GM23248 (cell line): Measurements from ENCODE around the gene C9orf50. TPM values are rescaled to one million over a fixed set of nuclear protein-coding genes. Genes with fewer than 3 reads are reported as not detected.

ENCODE experiments used
- DNase-seq: peaks from one replicate; pipeline ENCODE4 v3.0.0-alpha.2; 2015
- H2AFZ ChIP-seq: fragments of 200-600 bp; sonication (generic); 2 replicates; pipeline ENCODE4 v1.6.1; 2016; ENCODE audit warnings: antibody characterized with exemption
- H3F3A ChIP-seq: fragments of 200-600 bp; sonication (generic); 2 replicates; pipeline ENCODE4 v1.6.1; 2016; ENCODE audit warnings: mild to moderate bottlenecking, antibody characterized with exemption, mixed run types; ENCODE audit not compliant: insufficient read depth
- H3K27ac ChIP-seq: fragments of 200-600 bp; sonication (generic); 2 replicates; pipeline ENCODE4 v1.5.1; 2016; ENCODE audit warnings: mild to moderate bottlenecking
- H3K27me3 ChIP-seq: fragments of 200-600 bp; sonication (generic); replicated peaks from 2 replicates; pipeline ENCODE4 v1.6.1; 2016; ENCODE audit warnings: mild to moderate bottlenecking; ENCODE audit not compliant: insufficient read depth
- H3K36me3 ChIP-seq: fragments of 200-600 bp; sonication (generic); 2 replicates; pipeline ENCODE4 v1.6.1; 2016; ENCODE audit warnings: low read depth, mild to moderate bottlenecking
- H3K4me1 ChIP-seq: fragments of 200-600 bp; sonication (generic); 2 replicates; pipeline ENCODE4 v1.6.1; 2016; ENCODE audit warnings: mild to moderate bottlenecking; ENCODE audit not compliant: insufficient read depth
- H3K4me2 ChIP-seq: fragments of 200-600 bp; sonication (generic); one replicate; pipeline ENCODE4 v1.6.1; 2016; ENCODE audit warnings: mild to moderate bottlenecking; ENCODE audit not compliant: unreplicated experiment
- H3K4me3 ChIP-seq: fragments of 200-600 bp; sonication (generic); 2 replicates; pipeline ENCODE4 v1.5.1; 2016; ENCODE audit warnings: mild to moderate bottlenecking
- H3K79me2 ChIP-seq: fragments of 200-600 bp; sonication (generic); 2 replicates; pipeline ENCODE4 v1.6.1; 2016; ENCODE audit warnings: mild to moderate bottlenecking; ENCODE audit not compliant: insufficient read depth
- H3K9ac ChIP-seq: fragments of 200-600 bp; sonication (generic); 2 replicates; pipeline ENCODE4 v1.6.1; 2016; ENCODE audit warnings: mild to moderate bottlenecking
- H3K9me2 ChIP-seq: fragments of 200-600 bp; sonication (generic); 2 replicates; pipeline ENCODE4 v1.6.1; 2016; ENCODE audit warnings: mixed run types, mild to moderate bottlenecking, moderate library complexity; ENCODE audit not compliant: insufficient read depth
- H3K9me3 ChIP-seq: fragments of 200-600 bp; sonication (generic); one replicate; pipeline ENCODE4 v1.6.1; 2017; ENCODE audit warnings: low read depth
- H4K20me1 ChIP-seq: fragments of 200-600 bp; sonication (generic); 2 replicates; pipeline ENCODE4 v1.6.0; 2016; ENCODE audit not compliant: insufficient read depth
- EZH2 ChIP-seq: fragments of 200-600 bp; sonication (generic); IDR thresholded peaks from 2 replicates; pipeline ENCODE4 v1.6.1; 2018; ENCODE audit warnings: antibody characterized with exemption, mild to moderate bottlenecking; ENCODE audit not compliant: insufficient read depth, poor library complexity, severe bottlenecking
- EZH2phosphoT487 ChIP-seq: fragments of 200-600 bp; sonication (generic); IDR thresholded peaks from 2 replicates; pipeline ENCODE4 v1.6.1; 2018; ENCODE audit warnings: antibody characterized with exemption, moderate library complexity, mild to moderate bottlenecking, low read depth; ENCODE audit not compliant: insufficient read depth
- WGBS, 2 experiments: methylation state at CpG; one replicate each; pipeline ENCODE4 v1.1.6; 2015 to 2017; ENCODE audit warnings: low lambda C conversion rate in 2 of 2, low coverage in 1 of 2; ENCODE audit errors: missing lambda C conversion rate in 2 of 2; 5-methylcytosine and 5-hydroxymethylcytosine counted together
- in situ Hi-C: fragments of 300-500 bp; cut with MboI; formaldehyde crosslinking; loops from 2 replicates; pipeline ENCODE4 v1.15.0; 2020
- polyA plus RNA-seq: library from polyadenylated mRNA; unstranded; fragments of >200 nt; fragmentation: Nextera tagmentation; extraction: Ambion mirVana; gene quantifications from 2 replicates; pipeline ENCODE4 v1.2.1, GENCODE V29; 2016
- total RNA-seq: library from RNA; depleted of rRNA; stranded (reverse); fragments of >200 nt; shearing (Covaris generic); gene quantifications from 2 replicates; pipeline ENCODE4 v1.2.3, GENCODE V29; 2014

C9orf50 gene
- total and polyA plus RNA-seq, 2 experiments from 2014 or later = 0.23 to 0.32 TPM

DNA sequence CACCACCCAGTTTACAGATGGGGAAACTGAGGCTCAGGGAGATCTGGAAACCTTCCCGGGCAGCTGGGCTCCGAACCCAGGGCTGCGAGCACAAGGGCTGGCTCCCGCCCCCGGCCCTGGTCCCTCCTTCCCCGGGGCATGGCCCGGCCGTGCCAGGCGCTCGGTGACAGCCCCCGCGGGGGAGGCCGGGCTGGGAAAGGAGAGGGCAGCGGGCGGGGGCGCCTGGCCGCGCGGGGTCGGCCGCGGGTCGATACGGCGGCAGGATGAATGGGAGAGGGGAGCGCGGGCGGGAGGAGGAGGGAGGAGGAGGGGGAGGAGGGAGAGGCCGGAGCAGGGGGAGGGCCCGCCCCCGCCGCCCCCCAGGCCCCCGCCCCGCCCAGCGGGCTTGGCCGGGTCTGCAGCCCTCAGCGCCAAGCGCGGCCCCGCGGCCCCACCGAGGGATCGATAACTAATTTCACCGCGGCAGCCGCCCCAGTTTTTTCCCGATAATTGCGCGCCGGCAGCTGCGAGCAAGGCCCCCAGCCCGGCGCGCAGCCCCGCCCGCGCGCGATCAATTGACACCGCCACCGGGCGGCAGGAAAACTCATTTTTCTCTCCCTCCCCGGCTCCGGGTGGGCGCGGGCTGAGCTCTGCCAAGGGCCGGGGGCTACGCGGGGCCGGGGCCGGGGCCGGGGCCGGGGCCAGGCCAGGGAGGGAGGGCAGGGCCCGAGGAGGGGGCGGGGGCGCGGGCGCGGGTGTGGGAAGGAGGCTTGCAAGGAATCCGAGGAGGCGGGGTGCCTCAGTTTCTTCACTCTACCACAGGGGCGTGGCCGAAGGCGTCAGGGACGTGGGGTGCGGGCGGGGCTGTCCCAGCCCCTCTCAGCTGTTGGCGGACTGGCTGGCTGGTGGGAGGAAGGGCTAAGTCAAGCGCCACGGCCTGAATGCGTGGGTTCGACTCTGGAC, 52.1 kb downstream of the C9orf50 start:
- peak overlapping the region; percentile 70 for H3K9ac ChIP-seq
- no peaks in the 10 kb centered on the region for H4K20me1 ChIP-seq
- DNase-seq = peak; percentile 55
- peak overlapping the region; percentile 91 for H3K27ac ChIP-seq
- peak overlapping the region; percentile 28 for H2AFZ ChIP-seq
- H3K79me2 ChIP-seq = no peaks in the 10 kb centered on the region
- peak overlapping the region; percentile 60 for H3K4me3 ChIP-seq
- no peaks in the 10 kb centered on the region for H3K36me3 ChIP-seq
- no peaks in the 10 kb centered on the region for H3K9me3 ChIP-seq
- no peak for TF ChIP-seq EZH2phosphoT487
- no peak for TF ChIP-seq EZH2
- H3K27me3 ChIP-seq = no peaks in the 10 kb centered on the region
- H3K9me2 ChIP-seq = no peaks in the 10 kb centered on the region
- peak overlapping the region; percentile 75 for H3K4me2 ChIP-seq
- H3F3A ChIP-seq = peaks cover 10% of the 10 kb centered on the region; the same call in 1 of the 2 replicates
- peaks cover 24% of the 10 kb centered on the region for H3K4me1 ChIP-seq
- WGBS, 2 experiments = 5 to 7% methylated on average over 37 to 80 of the region's 92 CpGs
- in situ Hi-C loops = no loop called here

GRCh38 chr9:129567842-129568559, 52.9 kb downstream of the C9orf50 start:
- Histone ChIP-seq H3K4me2 (peak overlapping the region; percentile 75), H3K36me3 (no peaks in the 10 kb centered on the region), H3F3A (peaks cover 10% of the 10 kb centered on the region; the same call in 1 of the 2 replicates), H3K4me1 (peaks cover 24% of the 10 kb centered on the region), H3K9me3 (no peaks in the 10 kb centered on the region), H3K9ac (peak overlapping the region; percentile 55), H3K27me3 (no peaks in the 10 kb centered on the region), H3K79me2 (no peaks in the 10 kb centered on the region), H4K20me1 (no peaks in the 10 kb centered on the region), H2AFZ (peak overlapping the region; percentile 28), H3K27ac (peak overlapping the region; percentile 52), H3K9me2 (no peaks in the 10 kb centered on the region), H3K4me3 (peak overlapping the region; percentile 60)
- in situ Hi-C loops = no loop called here
- DNase-seq = peak; percentile 74
- TF ChIP-seq EZH2 (no peak), EZH2phosphoT487 (no peak)
- whole genome bisulfite sequencing, 2 experiments = 1 to 2% methylated on average over 20 to 27 of the region's 27 CpGs

DNA sequence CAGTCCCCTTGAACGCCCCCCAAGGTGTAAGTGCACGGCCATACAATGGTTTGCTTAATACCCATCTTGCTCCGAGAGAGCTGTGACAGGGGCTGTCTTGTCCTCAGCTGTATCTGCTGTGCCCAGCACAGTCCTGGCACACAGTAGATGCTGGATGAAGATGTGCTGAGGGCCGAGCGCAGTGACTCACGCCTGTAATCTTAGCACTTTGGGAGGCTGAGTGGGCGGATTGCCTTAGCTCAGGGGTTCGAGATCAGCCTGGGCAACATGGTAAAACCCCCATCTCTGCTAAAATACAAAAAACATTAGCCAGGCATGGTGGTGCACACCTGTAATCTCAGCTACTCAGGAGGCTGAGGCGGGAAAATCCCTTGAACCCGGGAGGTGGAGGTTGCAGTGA, 53.6 kb downstream of the C9orf50 start:
- Histone ChIP-seq H3K36me3 (no peaks in the 10 kb centered on the region), H3K27me3 (no peaks in the 10 kb centered on the region), H3K9me2 (no peaks in the 10 kb centered on the region), H3K9ac (peak overlapping the region; percentile 55; the same call in 1 of the 2 replicates), H3K9me3 (no peaks in the 10 kb centered on the region), H3K4me1 (peaks cover 24% of the 10 kb centered on the region), H2AFZ (0 out of 2 replicates have a peak overlapping the region, but pooled peaks have one; percentile 28), H4K20me1 (no peaks in the 10 kb centered on the region), H3K4me3 (0 out of 2 replicates have a peak overlapping the region, but pooled peaks have one; percentile 60), H3F3A (peaks cover 10% of the 10 kb centered on the region; the same call in 1 of the 2 replicates), H3K4me2 (peak overlapping the region; percentile 75), H3K27ac (peak overlapping the region; percentile 52), H3K79me2 (no peaks in the 10 kb centered on the region)
- in situ Hi-C loops = no loop called here
- 55 to 57% methylated on average over 10 of the region's 10 CpGs for WGBS, 2 experiments
- DNase-seq = peak; percentile 50
- TF ChIP-seq EZH2phosphoT487 (no peak), EZH2 (no peak)

DNA sequence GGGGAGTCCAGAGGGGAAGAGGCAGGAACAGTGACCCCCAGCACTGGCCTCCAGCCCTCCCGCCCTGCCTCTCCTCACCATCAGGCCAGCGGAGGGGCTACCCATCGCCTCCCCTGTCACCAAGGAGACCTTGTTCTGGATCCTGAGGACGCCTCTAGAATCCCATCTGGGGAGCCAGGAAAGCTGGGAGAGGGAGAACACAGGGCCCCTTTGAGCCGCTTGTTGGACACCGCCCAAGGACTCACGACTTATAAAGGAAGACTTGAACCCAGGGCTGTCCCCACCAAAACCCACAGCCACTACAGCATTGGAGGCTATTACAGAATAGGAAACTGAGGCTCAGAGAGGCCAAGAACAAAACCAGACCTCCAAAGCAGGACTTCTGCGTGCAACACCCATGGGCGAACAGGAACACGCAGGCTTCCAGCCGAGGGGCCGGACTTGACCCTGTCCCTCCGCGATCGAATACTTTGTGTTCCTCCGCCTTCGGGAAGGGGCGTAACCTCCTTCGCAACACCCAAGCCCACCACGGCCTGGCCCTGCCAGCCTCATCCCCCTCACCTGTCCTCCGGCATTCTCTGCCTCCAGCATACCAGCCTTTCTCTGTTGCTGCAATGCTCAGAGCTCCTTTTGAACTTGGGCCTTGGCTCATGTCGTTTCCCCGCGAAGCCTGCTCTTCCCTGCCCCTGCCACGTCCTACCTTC, 54.2 kb downstream of the C9orf50 start:
- Histone ChIP-seq H4K20me1 (no peaks in the 10 kb centered on the region), H3K36me3 (no peaks in the 10 kb centered on the region), H3K79me2 (no peaks in the 10 kb centered on the region), H3K9me3 (no peaks in the 10 kb centered on the region), H3F3A (peaks cover 10% of the 10 kb centered on the region; the same call in 1 of the 2 replicates), H3K4me3 (no peak overlapping the region), H3K27me3 (no peaks in the 10 kb centered on the region), H2AFZ (no peak overlapping the region), H3K4me2 (no peak overlapping the region), H3K9ac (no peak overlapping the region), H3K9me2 (no peaks in the 10 kb centered on the region), H3K27ac (no peak overlapping the region), H3K4me1 (peaks cover 24% of the 10 kb centered on the region)
- DNase-seq = no peak
- TF ChIP-seq EZH2phosphoT487 (no peak), EZH2 (no peak)
- in situ Hi-C loops = no loop called here
- 93 to 99% methylated on average over 17 to 25 of the region's 25 CpGs for WGBS, 2 experiments
